GM23338 (cell line): Measurements from ENCODE around the gene HDAC11. TPM values are rescaled to one million over a fixed set of nuclear protein-coding genes. Genes with fewer than 3 reads are reported as not detected.
"Not testable (repeated sequence)": the region's sequence is repeated elsewhere in the genome, so short reads cannot be mapped to it uniquely, and the experiment has no call there.

Source experiments
- ATAC-seq: fragments of 200-7000 bp; cut with Tn5 transposase; 3 replicates; pipeline ENCODE4 v1.9.1; 2020
- DNase-seq: peaks from one replicate; pipeline ENCODE4 v3.0.0-alpha.2; 2015; ENCODE audit warnings: low spot score
- H2AFZ ChIP-seq: fragments of 200-600 bp; sonication (generic); 2 replicates; pipeline ENCODE4 v1.8.0; 2016; ENCODE audit warnings: antibody characterized with exemption, mild to moderate bottlenecking, moderate library complexity
- H3F3A ChIP-seq: fragments of 200-600 bp; sonication (generic); replicated peaks from 2 replicates; pipeline ENCODE4 v1.8.0; 2017; ENCODE audit warnings: antibody characterized with exemption, mixed run types, low read depth
- H3K27ac ChIP-seq: fragments of 200-600 bp; sonication (generic); 2 replicates; pipeline ENCODE4 v1.6.1; 2016; ENCODE audit warnings: low read depth
- H3K27me3 ChIP-seq: fragments of 200-600 bp; sonication (generic); 2 replicates; pipeline ENCODE4 v1.8.0; 2016; ENCODE audit warnings: mild to moderate bottlenecking, mixed run types, moderate library complexity; ENCODE audit not compliant: insufficient read depth
- H3K36me3 ChIP-seq: fragments of 200-600 bp; sonication (generic); 2 replicates; pipeline ENCODE4 v1.8.0; 2016; ENCODE audit warnings: mild to moderate bottlenecking; ENCODE audit not compliant: insufficient read depth
- H3K4me1 ChIP-seq: fragments of 200-600 bp; sonication (generic); 2 replicates; pipeline ENCODE4 v1.8.0; 2016; ENCODE audit warnings: mild to moderate bottlenecking, moderate library complexity; ENCODE audit not compliant: insufficient read depth
- H3K4me2 ChIP-seq: fragments of 200-600 bp; sonication (generic); 2 replicates; pipeline ENCODE4 v1.7.1; 2017; ENCODE audit warnings: mixed run types
- H3K4me3 ChIP-seq: fragments of 200-600 bp; sonication (generic); 2 replicates; pipeline ENCODE4 v1.6.1; 2016; ENCODE audit warnings: mixed run types
- H3K79me2 ChIP-seq: fragments of 200-600 bp; sonication (generic); replicated peaks from 2 replicates; pipeline ENCODE4 v1.8.0; 2017; ENCODE audit warnings: mild to moderate bottlenecking; ENCODE audit not compliant: insufficient read depth
- H3K9me2 ChIP-seq: fragments of 200-600 bp; sonication (generic); 2 replicates; pipeline ENCODE4 v1.8.0; 2017; ENCODE audit not compliant: insufficient read depth
- H4K20me1 ChIP-seq: fragments of 200-600 bp; sonication (generic); replicated peaks from 2 replicates; pipeline ENCODE4 v1.8.0; 2017; ENCODE audit warnings: mild to moderate bottlenecking; ENCODE audit not compliant: insufficient read depth
- H3K27ac Mint-ChIP-seq: 2 replicates; pipeline ENCODE4 v1.8.0; 2020; ENCODE audit warnings: inconsistent platforms, mild to moderate bottlenecking, moderate library complexity, mixed read lengths
- H3K27me3 Mint-ChIP-seq: 3 replicates; pipeline ENCODE4 v1.8.0; 2022; ENCODE audit warnings: low read depth, mild to moderate bottlenecking, moderate library complexity, mixed read lengths, inconsistent platforms; ENCODE audit not compliant: insufficient read depth, poor library complexity
- H3K36me3 Mint-ChIP-seq: 3 replicates; pipeline ENCODE4 v1.8.0; 2021; ENCODE audit warnings: low read depth, mild to moderate bottlenecking, inconsistent platforms, moderate library complexity, mixed read lengths
- H3K4me1 Mint-ChIP-seq: 3 replicates; pipeline ENCODE4 v1.8.0; 2020; ENCODE audit warnings: mild to moderate bottlenecking, inconsistent platforms, mixed read lengths
- H3K4me3 Mint-ChIP-seq: 3 replicates; pipeline ENCODE4 v1.8.0; 2021; ENCODE audit warnings: moderate library complexity, mild to moderate bottlenecking, inconsistent platforms, mixed read lengths
- H3K9me3 Mint-ChIP-seq: 3 replicates; pipeline ENCODE4 v1.8.0; 2020; ENCODE audit warnings: moderate library complexity, mild to moderate bottlenecking, inconsistent platforms, mixed read lengths
- CREB1 ChIP-seq: fragments of 250-450 bp; sonication (Bioruptor Pico); IDR thresholded peaks from 2 replicates; pipeline ENCODE4 v1.5.0; 2020; ENCODE audit warnings: low read depth, mild to moderate bottlenecking, moderate library complexity
- CTCF ChIP-seq, 2 experiments: fragments of 200-600 bp in 1 of 2; sonication (generic) in 1 of 2; conservative IDR thresholded peaks; 2 replicates each; pipeline versions ENCODE4 v1.5.1 to v1.6.1; 2016 to 2017; ENCODE audit warnings: antibody characterized with exemption in 2 of 2, low read depth in 2 of 2, mild to moderate bottlenecking in 2 of 2, moderate library complexity in 1 of 2
- POLR2AphosphoS5 ChIP-seq: IDR thresholded peaks from 2 replicates; pipeline ENCODE4 v1.6.1; 2016; ENCODE audit warnings: antibody characterized with exemption, low read depth
- REST ChIP-seq: IDR thresholded peaks from one replicate; pipeline ENCODE4 v1.6.1; 2018; ENCODE audit warnings: antibody characterized with exemption; ENCODE audit not compliant: unreplicated experiment
- long read RNA-seq: library from polyadenylated mRNA; unstranded; transcript quantifications from one replicate; pipeline ENCODE4 v2.0.0, GENCODE V29; 2020; ENCODE audit not compliant: unreplicated experiment
- polyA plus RNA-seq: library from polyadenylated mRNA; unstranded; fragments of >200 nt; fragmentation: Nextera tagmentation; extraction: Ambion mirVana; gene quantifications from 2 replicates; pipeline ENCODE4 v1.2.1, GENCODE V29; 2016
- total RNA-seq: library from RNA; depleted of rRNA; stranded (reverse); fragments of >200 nt; shearing (Covaris generic); gene quantifications from 2 replicates; pipeline ENCODE4 v1.2.3, GENCODE V29; 2014; rRNA removed
- TF ChIP-seq, protein P1 (sequence below): IDR thresholded peaks from 2 replicates; pipeline ENCODE4 v1.6.1; 2016; ENCODE audit warnings: antibody characterized with exemption

Gene HDAC11, protein sequence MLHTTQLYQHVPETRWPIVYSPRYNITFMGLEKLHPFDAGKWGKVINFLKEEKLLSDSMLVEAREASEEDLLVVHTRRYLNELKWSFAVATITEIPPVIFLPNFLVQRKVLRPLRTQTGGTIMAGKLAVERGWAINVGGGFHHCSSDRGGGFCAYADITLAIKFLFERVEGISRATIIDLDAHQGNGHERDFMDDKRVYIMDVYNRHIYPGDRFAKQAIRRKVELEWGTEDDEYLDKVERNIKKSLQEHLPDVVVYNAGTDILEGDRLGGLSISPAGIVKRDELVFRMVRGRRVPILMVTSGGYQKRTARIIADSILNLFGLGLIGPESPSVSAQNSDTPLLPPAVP
- total RNA-seq (11.1 and 15.8 TPM in 2 replicates), polyA plus RNA-seq (3.5 and 5.4 TPM in 2 replicates)
- long read RNA-seq, partial matches to known transcripts: 1 of 7 reads
- long read RNA-seq, other reads (novel, unspliced or antisense): 2 of 7 reads

- DNase-seq: peak; percentile 99
- no peaks in the 10 kb centered on the region for H3K36me3 ChIP-seq
- peaks cover 22% of the 10 kb centered on the region for H3K27me3 Mint-ChIP-seq
- H3K9me2 ChIP-seq: no peaks in the 10 kb centered on the region
- H3K4me1 Mint-ChIP-seq: peaks cover 43% of the 10 kb centered on the region
- peak within 1 kb of the TSS; percentile 87; the same call in 1 of the 2 replicates for H3K27ac ChIP-seq
- peak within 1 kb of the TSS; percentile 95 for H3K4me2 ChIP-seq
- H2AFZ ChIP-seq: peak within 1 kb of the TSS; percentile 96
- H3K9me3 Mint-ChIP-seq: no peaks in the 10 kb centered on the region
- no peaks in the 10 kb centered on the region for H3K27me3 ChIP-seq
- H3K79me2 ChIP-seq: no peaks in the 10 kb centered on the region
- ATAC-seq: peak; percentile 81
- H3K4me3 Mint-ChIP-seq: peak within 1 kb of the TSS; percentile 86
- peaks cover 22% of the 10 kb centered on the region for H3F3A ChIP-seq
- H3K27ac Mint-ChIP-seq: peak within 1 kb of the TSS; percentile 93
- peaks cover 11% of the 10 kb centered on the region for H3K4me1 ChIP-seq
- TF ChIP-seq CTCF (conservative IDR thresholded peaks at IDR 0.05; ENCODE audit: low read depth in 2 of 2) (no peak), POLR2AphosphoS5 (peak; percentile 85), REST (no peak), CREB1 (peak; percentile 81)
- TF ChIP-seq, protein P1, sequence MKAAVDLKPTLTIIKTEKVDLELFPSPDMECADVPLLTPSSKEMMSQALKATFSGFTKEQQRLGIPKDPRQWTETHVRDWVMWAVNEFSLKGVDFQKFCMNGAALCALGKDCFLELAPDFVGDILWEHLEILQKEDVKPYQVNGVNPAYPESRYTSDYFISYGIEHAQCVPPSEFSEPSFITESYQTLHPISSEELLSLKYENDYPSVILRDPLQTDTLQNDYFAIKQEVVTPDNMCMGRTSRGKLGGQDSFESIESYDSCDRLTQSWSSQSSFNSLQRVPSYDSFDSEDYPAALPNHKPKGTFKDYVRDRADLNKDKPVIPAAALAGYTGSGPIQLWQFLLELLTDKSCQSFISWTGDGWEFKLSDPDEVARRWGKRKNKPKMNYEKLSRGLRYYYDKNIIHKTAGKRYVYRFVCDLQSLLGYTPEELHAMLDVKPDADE: peak; percentile 9; the same call in 1 of the 2 replicates
- peaks cover 3% of the 10 kb centered on the region; the same call in 1 of the 3 replicates for H3K36me3 Mint-ChIP-seq
- no peaks in the 10 kb centered on the region for H4K20me1 ChIP-seq
- H3K4me3 ChIP-seq: peak within 1 kb of the TSS; percentile 82
Measured at GRCh38 chr3:13479582-13480339, at the start of gene HDAC11. Gene HDAC11, plus strand, starts transcription at chr3:13480306. Its CDS starts 42 bp downstream, at chr3:13480348.

- not testable (repeated sequence) for ATAC-seq, H3K4me1 ChIP-seq, H3K4me2 ChIP-seq, H3K27me3 ChIP-seq, H3K36me3 ChIP-seq, H3F3A ChIP-seq, H3K79me2 ChIP-seq, H3K4me3 Mint-ChIP-seq, H3K4me3 ChIP-seq, H3K27ac ChIP-seq, H3K36me3 Mint-ChIP-seq, H4K20me1 ChIP-seq, H3K27ac Mint-ChIP-seq, H3K27me3 Mint-ChIP-seq, H3K4me1 Mint-ChIP-seq, H3K9me2 ChIP-seq, DNase-seq, H2AFZ ChIP-seq
- peaks cover 23% of the 10 kb centered on the region; the same call in 2 of the 3 replicates for H3K9me3 Mint-ChIP-seq
Measured at GRCh38 chr3:13430411-13430875, 49.7 kb upstream of the HDAC11 start.
